PC-9 (cell line): Measurements from ENCODE around the gene ADAR.

ENCODE experiments used
- CTCF ChIP-seq: fragments of 200-600 bp; sonication (generic); conservative IDR thresholded peaks from 2 replicates; pipeline ENCODE4 v1.6.1; 2017; ENCODE audit warnings: mixed run types, antibody characterized with exemption, mild to moderate bottlenecking, moderate library complexity
- EZH2 ChIP-seq: fragments of 200-600 bp; sonication (generic); IDR thresholded peaks from 2 replicates; pipeline ENCODE4 v1.8.0; 2017; ENCODE audit warnings: antibody characterized with exemption, low read depth

- TF ChIP-seq CTCF (no peak), EZH2 (no peak)
Measured at GRCh38 chr1:154589780-154590179, 18.2 kb downstream of the ADAR start.
